Activated CD4-positive, alpha-beta T cell treated with anti-CD3 and anti-CD28 coated beads, Interleukin-2, amount 50 U/mL, for 24 hours (primary cell): ENCODE measurements around the gene OLFML1.

Source experiments
- DNase-seq, 2 donors: peaks; one replicate each; pipeline ENCODE4 v3.0.0-alpha.2; 2020; ENCODE audit warnings: low read depth in 1 of 2, low spot score in 1 of 2

OLFML1 gene

DNA sequence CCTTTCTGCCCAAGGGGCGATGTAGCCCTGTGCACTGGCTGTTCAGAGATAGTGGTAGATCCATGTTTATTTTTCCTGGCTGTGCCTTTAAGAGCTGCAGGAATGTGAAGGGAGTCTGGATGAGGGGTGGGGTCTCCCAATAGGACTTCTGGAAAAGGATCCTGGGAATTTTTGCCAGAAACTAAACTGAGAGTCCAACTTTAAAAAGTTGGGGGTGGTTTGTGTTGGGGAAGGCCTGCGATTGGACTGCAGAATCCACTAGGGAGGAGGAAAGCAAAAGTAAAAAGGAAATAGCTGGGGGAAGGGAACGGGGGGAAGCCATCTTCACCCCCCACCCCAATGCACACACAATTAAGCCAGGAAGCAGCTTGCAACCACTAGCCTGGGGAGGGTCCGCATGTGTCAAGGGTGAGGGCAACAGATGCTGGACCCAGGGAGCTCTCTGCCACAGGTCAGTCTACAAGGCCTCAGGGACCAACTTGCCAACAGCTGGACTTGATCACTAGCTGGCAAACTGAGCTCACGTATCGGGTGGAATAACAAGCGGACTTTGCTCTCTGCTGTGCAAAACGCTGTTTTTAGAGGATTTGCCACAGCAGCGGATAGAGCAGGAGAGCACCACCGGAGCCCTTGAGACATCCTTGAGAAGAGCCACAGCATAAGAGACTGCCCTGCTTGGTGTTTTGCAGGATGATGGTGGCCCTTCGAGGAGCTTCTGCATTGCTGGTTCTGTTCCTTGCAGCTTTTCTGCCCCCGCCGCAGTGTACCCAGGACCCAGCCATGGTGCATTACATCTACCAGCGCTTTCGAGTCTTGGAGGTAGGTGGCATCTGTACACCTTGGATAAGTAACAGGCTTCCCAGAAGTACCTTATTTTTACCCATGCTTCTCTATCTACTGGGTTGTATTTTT is at the start of gene OLFML1:
Gene OLFML1 (plus strand): TSS at position 321 of the 912 bp plus-strand sequence. CDS start 370 bp downstream, at position 691.
- DNase-seq: no peak

DNA sequence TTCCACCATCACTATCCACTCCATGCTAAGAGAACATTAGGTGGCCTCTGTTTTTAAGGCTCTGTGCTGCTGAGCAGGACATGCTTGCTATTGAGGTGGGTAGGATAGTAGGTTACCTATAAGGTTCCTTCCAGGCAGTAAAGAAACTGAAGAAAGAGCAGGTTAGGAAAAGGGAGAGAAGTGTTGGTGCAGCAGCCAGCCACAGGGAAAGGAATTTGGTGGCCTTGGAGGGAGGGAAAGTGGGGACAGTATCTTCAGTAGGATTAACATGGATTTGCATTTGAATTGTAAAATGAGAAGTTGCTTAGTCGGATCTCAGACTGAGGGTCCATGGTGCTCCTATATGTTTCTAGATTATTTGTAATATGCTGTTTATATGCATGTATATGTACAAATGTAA is 49.2 kb upstream of the OLFML1 start:
- DNase-seq: no peak

DNA sequence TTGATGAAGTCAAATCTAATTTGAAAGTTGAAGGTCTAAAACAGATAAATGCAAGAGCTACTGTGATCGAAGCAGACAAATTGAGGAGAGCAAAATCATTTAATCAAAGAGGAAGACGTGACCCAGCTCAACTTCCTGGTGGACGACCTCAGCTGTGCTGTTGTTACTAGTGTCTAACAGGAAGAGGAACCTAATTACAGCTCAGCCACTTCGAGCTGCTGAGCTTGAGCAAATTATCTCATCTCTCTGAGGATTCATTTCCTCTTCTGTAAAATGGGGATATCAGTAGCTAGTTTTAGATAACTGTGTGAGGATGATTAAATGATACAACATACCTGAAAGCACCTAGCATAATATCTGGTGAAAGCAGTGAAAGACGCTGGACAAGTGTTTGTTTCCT is 48.6 kb upstream of the OLFML1 start:
- DNase-seq: no peak

DNA sequence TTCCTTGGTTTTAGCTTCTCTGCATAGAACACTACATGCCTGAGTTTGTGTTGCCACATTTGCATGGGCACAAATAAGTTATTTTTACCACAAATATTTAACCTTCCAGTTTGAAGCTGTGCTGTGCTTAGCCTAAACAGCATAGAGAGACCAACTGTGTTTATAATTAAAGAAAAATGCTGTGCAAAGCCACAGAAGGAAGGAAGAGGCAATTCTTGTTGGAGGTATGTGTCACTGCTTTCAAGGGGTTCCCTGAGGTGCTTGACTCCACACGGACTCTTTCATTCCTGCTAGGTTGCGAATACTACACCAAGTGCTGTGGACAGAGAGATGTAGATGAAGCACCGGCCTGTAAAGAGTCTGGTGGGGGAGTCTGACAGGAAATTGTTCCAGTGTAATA is 47.6 kb upstream of the OLFML1 start:
- no peak for DNase-seq

DNA sequence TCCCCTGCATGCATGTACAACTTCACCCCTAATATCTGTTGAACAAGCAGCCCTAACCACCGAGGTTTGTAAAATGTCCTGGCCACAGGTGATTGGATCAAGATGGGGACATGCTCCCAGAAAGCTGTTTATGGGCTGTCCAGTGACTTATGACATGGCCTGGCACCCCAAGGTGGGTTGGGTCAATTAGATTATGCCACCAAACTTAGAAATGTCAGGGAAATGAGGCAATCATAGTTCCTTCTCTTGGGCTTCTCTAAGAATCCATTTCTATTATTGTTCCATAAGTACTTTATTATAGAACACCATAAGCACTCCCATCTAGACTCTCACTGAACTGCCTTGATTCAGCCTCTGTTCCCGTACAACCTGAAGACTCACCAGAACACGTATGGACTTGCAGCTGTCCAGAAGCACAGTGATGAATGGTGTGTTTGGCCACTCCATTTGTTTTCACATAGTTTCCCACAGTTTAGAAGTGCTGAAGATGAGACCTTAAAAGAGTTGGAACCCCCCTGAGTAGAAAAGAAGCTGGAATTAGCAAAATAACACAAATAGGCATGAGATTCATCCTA is 45.5 kb upstream of the OLFML1 start:
- DNase-seq: no peak

DNA sequence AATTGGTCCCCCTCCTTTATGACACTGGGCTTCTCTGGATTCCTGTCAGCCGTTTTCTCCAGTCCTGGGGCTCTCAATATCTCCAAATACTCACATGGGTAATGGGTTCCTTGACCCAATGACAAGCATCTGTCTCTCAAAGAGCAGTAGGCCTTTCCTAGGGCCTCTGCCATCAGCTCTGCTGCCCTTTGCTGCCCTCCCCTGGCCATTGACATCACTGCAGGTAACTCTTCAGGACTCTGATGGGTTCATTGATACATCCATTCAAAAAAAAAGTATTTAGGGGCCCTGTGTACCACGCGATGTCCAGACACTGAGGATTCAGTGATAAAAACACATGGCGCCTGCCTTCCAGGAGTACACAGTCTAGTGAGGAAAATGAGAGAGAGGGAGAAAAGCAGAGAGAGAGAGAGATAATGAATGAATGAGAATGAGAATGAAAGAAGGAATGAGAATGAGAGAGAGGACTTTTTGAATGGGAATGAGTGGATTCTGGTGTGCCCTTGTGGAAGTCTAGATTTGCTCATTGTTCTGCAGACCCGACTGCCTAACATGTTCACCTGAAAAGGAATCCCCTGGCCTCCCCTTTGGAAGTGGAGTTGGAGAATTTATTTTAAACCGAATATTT is 42.6 kb upstream of the OLFML1 start:
- DNase-seq: peak; percentile 50 to 61

DNA sequence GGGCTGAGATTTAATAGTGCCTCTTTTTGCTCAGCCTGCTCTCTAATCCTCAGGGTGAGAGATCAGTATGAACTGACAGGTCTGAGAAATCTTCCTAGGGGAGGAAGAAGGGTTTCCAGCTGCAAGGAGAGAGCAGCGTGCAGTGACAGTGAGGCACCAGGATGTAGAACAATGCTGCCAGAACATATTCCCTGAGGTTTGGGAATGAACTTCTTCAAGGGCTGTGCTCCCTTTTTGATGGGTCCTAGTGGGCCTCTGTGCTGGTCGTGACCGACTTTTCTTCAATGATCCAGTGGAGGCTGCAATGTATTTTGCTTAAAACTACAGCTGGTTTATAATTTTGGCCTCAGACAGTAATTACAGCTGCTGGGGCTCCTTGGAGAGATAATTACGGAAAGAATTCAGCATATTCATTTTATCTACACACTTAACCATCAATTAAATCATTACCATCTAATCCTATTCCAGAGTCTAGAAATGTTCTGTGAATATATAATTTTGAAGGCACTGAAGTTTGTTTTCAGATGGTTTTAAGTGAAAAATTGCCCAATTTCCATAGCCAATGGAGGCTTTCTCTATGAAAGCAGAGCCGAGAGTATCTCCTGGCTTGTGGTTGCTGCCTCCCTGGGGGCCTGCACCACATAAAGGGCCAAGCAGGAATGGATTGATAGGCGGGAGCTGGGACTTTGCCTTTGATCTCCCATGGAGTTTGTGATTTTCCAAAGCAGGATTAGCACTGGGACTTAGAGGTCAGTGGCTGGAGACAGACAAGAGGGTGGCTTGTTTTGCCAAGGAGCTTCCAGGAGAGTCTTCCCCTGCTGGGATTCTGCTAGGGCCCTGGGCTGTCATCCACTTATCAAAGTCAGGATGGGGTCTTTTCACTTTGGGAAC is 41.0 kb upstream of the OLFML1 start:
- no peak for DNase-seq

DNA sequence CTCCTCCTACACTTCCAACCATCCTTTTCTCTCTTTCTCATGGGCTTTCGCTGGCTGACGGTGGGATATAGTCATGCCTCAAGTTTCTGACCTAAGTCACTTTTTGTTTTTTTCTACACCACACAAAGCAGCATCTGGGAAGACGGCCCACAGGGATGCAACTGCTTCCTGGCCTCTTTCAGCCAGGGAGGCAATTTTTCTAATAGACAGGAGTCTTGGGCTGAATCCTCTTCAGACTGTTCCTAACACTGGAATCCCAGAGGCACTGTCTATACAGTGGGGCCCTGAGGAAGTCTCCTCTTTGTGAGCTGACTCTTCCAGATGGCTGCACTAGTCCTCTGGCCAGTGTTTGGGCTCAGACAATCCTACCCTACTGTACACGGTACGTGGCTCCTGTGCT is 39.7 kb upstream of the OLFML1 start:
- DNase-seq: no peak

DNA sequence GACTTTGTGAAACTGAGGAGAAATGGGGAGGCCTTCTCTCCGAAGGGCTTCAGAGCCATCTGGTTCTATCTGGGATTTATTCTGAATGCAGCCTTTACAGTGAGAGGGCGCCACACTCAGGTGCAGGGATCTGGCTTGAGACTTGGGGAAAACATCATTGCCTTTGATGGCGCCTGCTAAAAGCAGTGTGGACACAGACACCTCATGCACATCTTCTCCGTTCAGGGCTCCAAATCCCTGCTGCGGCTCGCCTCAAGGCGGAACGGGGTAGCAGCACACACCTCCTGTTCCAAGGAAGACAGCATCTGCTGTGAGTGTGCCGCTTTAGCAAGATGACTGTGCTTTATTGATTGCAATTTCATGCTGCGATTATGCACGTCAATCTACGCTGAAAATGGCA is 37.1 kb upstream of the OLFML1 start:
- DNase-seq: no peak

DNA sequence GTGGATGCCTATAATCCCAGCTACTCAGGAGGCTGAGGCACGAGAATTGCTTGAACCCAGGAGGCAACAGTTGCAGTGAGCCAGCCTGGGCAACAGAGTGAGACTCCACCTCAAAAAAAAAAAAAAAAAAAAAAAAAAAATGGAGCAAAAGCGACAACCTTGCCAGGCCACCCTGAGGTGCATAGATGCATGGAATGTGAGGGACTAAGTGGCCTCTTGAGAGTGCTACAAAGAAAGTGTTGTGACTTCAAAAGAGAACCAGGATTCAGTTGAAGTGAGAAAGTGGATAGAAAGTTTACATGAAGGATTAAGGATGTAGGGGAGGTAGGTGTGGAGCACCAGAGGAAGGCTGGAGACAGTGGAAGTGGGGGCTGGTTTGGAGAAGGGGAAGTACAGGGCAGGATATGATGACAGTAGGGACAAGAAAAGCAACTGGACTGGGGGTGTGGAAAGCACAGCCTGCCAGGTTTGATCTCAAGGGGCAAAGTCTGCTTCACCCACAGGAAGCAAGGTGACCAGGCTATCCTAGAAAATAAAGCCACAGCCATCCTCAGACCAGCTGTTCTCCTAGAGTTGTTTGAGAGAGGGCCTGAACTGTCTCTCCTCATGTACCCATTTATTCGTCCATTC is 36.0 kb upstream of the OLFML1 start:
- DNase-seq: no peak

DNA sequence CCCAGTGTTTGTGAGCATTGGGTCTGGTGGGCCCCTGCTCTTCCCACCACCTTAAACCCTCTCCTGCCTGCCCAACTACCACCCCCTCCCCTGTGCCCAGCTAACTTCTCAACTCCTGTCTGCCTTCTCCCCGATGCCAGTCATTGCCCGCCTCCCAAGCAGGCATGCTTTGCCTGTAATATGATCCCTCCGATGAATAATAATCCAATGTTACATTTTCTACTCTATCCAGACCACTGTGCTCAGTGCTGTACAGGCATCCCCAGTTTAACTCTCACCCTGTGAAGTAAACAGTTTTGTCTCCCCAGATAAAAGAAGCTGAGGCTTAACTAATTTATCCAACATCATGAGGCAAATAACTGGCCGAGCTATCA is 35.5 kb upstream of the OLFML1 start:
- no peak for DNase-seq

DNA sequence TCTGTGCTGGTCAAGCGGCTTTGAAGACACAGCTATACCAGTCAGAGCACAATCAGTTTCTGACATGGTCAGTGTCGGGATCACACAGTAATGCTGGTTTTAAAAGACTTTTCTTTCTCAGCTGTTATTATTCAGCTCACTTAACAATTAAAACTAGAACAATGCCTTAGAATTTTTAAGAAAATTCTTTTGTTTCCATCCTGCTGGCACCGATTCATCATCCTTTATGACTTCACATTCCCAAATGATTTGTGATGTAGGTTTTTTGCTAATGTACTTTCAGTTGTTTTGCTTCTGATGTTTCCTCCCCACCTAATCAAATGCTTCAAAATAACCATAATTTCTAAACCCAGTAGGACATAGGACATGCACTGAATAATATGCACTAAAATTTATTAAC is 34.5 kb upstream of the OLFML1 start:
- DNase-seq: no peak

DNA sequence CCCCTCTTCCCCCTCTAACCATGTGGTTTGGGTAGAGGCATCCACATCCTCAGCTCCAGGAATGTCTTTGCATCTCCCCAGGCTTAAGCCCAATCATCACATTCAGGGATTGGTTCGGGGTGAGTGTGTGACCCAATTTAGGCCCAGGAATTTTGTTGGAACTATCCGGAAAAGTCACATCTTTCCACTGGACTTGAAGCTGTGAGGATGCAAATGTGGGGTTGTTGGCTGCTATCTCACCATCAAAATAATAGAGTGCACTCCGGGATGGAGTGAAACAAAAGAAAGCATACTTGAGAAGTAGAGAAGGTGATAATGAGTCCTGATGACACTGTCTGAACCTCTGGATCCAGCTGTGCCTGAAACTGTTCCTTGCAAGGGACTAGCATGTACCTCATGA is 33.8 kb upstream of the OLFML1 start:
- no peak for DNase-seq

DNA sequence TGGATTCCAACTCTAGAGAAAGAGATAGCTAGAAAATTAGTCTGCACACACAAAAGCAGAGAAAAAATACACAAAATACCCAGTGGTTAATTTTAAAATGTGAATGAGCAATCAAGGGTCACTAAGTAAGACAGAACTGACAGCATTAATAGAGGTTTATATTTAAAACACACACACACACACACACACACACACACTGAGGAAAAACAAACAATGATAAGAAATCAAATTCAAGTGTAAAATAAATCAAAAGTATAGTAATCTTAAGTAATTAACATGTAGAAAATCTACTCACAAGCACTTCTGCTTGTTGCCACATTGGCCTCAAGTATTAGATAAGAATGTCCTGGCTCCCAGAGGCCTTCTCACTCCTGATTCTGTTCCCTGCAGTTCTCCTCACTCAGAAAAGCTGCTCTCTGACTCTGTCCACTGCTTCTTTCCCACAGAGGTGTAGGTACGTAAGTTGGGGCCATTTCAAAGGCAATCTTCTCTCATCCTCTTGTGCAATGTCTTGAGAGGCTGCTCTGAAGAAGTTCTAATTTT is 33.3 kb upstream of the OLFML1 start:
- DNase-seq: no peak

DNA sequence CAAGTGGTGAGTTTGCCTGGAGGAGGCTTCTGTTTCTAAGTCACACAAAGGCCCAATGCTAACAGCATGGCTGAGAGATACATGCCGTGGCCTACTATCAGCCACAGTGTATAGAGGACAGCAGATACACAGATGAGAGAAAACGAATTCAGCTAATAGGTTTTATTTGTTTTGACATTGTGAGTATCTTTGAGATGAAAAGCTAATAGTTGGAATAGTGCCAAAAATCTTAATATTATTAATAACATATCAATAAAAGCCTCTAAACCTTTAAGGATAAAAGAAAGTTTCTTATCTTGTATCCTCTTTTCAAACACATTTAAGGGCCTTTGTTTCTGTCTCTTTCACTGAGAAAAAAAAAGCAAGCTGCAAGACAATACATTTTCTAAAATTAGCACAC is 30.5 kb upstream of the OLFML1 start:
- no peak for DNase-seq

DNA sequence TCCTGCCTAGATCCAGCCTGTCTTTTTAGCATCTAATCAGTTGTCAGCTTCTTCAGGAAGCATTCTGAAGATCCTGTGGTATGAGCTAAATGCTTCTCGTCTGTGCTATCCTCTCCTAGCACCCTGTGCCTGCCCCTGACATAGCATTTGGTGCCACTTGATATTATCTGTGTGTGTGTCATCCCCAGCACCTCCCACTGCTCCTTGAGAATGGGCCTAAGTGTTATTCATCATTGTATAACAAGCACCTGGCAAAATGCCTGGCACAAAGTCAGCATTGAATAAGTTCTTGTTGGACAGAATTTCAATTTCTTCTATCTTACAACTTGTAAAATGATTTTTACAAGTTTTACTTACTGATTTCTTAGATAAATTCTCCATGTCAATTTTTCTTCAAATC is 28.1 kb upstream of the OLFML1 start:
- DNase-seq: no peak

DNA sequence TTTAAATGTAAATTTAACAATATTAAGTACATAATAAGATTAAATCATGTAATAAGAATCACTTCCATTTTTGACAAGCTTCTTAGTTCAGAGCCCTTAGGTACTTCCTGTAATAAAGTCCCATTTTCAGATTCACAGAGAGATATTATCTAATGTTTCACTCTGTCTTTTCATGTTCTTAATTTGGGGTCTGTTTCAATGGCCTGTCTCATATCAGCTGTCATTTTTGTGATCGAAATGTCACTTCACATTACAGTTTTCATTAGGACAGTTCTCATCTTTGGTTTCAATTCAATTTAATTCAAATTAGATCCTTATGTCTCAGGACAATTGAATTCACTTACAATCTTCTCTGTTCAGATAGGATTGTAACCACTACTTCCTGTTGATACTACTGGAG is 22.6 kb upstream of the OLFML1 start:
- DNase-seq: no peak

DNA sequence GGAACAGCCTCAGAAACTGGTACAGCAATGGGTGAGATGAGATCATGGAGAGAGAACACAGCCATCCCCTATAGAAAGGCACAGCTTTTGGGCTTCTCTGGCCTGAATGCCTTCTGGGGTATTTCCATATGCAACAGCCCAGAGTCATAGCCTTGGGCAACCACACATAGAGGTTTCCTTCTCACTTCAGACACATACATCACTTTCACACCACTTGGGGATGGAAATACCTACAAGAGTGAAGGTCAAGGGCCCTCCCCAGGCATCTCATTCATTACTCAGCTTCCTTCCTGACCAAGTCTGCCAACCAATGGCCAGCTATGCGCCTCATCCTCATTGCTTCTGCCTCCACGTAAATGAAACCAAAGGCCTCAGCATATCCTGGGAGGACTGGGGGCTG is 17.7 kb upstream of the OLFML1 start:
- no peak for DNase-seq

DNA sequence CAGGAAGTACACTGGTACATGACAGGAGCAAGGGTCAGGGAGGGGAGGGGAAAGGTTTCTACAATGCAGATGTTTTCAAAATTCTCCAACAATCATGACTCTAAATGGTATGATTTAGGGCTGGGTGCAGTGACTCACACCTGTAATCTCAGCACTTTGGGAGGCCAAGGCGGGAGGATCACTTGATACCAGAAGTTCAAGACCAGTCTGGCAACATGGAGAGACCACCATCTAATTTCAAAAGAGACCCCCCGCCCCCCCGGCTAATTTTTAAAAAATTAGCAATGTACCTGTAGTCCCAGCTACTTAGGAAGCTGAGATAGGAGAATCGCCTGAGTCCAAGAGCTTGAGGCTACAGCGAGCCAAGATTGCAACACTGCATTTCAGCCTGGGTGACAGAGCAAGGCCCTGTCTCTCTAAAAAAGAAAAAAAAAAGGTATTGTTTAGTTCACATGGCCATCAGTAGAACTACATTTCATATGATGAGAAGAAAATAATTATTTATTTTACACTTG is 15.9 kb upstream of the OLFML1 start:
- no peak for DNase-seq

DNA sequence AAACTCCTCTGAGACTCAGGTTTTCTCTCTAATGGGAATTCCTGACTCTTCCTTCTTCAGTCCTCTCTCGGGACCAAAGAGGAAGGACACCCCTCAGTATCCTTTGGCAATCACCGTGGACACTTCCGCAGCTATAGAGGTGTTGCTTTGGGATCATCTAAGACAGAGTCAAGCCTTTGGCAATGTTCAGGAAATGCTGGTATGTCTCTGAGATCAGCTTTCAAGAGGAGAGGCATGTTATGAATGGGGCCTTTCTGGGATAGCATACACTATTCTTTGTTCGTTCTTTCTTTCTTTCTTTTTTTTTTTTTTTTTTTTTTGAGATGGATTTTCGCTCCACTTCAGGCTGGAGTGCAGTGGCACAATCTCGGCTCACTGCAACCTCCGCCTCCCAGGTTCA is 14.2 kb upstream of the OLFML1 start:
- DNase-seq: no peak
